ENCODE measurements around the gene CCNC.

DNA sequence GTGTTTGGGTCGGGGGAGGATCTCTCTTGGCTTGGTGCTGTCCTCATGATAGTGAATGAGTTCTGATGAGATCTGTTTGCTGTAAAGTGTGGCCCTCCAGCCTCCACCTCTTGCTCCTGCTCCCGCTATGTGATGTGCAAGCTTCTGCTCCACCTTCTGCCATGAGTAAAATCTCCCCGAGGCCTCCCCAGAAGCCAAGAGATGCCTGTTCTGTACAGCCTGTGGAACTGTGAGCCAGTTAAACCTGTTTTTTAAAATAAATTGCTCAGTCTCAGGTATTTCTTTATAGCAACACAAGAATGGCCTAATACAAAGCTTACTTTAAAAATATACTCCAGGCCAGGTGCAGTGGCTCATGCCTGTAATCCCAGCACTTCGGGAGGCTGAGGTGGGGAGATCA lies 11.3 kb upstream of the CCNC start:
- no peak for TF ChIP-seq TP53 (CRISPR knock-in tag; IDR thresholded peaks at IDR 0.05)
- TF ChIP-seq MYC (IDR thresholded peaks at IDR 0.05; ENCODE audit: borderline replicate concordance, low read length), result no peak
